ENCODE measurements around the gene KCNC1. TPM values are rescaled to one million over a fixed set of nuclear protein-coding genes. Genes with fewer than 3 reads are reported as not detected.

KCNC1 gene
- total RNA-seq, 1 experiment from 2014 or later: 0.20 TPM

DNA sequence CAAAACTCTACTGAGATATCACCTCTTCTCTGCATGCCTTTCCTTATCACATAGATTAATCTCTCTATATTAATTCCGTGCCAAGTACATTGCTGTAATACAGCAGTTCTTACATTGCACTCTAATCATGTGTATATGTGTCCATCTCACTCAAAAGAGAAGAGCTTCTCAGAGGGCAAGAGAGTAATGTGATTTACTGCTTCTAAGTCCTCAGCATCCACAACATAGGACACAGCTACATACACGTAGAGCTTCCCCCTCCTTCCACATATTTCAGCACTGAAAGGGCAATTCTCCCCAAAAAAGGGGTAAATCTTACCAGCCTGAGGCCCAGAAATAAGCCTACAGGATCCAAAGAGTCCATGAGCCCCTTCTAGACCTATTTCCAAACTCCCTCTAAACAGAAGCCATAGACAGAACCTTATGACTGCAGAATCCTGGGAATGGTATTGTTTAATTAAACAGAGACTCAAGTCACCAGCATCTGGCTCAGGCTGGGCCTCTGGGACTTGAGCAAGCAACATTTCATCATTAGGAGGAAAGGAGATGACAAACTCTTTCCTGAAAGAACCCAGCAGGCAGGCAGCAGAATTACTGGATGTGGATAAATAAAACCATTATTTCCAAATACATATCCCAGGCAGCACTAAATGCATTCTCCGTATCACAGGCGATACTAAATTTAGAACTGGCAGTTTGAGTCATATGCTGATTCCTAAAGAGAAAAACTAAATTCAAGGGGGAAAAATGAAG, 87.2 kb downstream of the KCNC1 start:
- H3K9me3 Mint-ChIP-seq: no peaks in the 10 kb centered on the region
- H3K27ac Mint-ChIP-seq: no peak overlapping the region
- ChIA-PET POLR2A (no interaction called here), CTCF (interaction anchor here (2.0 kb wide), 1 partner anchor 55 kb away, joined by 6 read pairs; no protein-coding TSS in a partner anchor)
- DNase-seq (ENCODE audit: low spot score) (no peak), ATAC-seq (no peak)
- H3K27me3 Mint-ChIP-seq (ENCODE audit: low read depth): no peaks in the 10 kb centered on the region
- TF ChIP-seq CBFB (CRISPR knock-in tag; IDR thresholded peaks at IDR 0.05; ENCODE audit: low read depth) (no peak), CREB1 (CRISPR knock-in tag; IDR thresholded peaks at IDR 0.05) (no peak), TP53 (CRISPR knock-in tag; IDR thresholded peaks at IDR 0.05) (no peak), ZNF121 (CRISPR knock-in tag; IDR thresholded peaks at IDR 0.05) (no peak)
- TF ChIP-seq, protein P1, sequence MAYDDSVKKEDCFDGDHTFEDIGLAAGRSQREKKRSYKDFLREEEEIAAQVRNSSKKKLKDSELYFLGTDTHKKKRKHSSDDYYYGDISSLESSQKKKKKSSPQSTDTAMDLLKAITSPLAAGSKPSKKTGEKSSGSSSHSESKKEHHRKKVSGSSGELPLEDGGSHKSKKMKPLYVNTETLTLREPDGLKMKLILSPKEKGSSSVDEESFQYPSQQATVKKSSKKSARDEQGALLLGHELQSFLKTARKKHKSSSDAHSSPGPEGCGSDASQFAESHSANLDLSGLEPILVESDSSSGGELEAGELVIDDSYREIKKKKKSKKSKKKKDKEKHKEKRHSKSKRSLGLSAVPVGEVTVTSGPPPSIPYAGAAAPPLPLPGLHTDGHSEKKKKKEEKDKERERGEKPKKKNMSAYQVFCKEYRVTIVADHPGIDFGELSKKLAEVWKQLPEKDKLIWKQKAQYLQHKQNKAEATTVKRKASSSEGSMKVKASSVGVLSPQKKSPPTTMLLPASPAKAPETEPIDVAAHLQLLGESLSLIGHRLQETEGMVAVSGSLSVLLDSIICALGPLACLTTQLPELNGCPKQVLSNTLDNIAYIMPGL (CRISPR knock-in tag; IDR thresholded peaks at IDR 0.05): no peak
- TF ChIP-seq, protein P2, sequence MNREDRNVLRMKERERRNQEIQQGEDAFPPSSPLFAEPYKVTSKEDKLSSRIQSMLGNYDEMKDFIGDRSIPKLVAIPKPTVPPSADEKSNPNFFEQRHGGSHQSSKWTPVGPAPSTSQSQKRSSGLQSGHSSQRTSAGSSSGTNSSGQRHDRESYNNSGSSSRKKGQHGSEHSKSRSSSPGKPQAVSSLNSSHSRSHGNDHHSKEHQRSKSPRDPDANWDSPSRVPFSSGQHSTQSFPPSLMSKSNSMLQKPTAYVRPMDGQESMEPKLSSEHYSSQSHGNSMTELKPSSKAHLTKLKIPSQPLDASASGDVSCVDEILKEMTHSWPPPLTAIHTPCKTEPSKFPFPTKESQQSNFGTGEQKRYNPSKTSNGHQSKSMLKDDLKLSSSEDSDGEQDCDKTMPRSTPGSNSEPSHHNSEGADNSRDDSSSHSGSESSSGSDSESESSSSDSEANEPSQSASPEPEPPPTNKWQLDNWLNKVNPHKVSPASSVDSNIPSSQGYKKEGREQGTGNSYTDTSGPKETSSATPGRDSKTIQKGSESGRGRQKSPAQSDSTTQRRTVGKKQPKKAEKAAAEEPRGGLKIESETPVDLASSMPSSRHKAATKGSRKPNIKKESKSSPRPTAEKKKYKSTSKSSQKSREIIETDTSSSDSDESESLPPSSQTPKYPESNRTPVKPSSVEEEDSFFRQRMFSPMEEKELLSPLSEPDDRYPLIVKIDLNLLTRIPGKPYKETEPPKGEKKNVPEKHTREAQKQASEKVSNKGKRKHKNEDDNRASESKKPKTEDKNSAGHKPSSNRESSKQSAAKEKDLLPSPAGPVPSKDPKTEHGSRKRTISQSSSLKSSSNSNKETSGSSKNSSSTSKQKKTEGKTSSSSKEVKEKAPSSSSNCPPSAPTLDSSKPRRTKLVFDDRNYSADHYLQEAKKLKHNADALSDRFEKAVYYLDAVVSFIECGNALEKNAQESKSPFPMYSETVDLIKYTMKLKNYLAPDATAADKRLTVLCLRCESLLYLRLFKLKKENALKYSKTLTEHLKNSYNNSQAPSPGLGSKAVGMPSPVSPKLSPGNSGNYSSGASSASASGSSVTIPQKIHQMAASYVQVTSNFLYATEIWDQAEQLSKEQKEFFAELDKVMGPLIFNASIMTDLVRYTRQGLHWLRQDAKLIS (CRISPR knock-in tag; IDR thresholded peaks at IDR 0.05; ENCODE audit: borderline replicate concordance): no peak
- TF ChIP-seq, protein P3, sequence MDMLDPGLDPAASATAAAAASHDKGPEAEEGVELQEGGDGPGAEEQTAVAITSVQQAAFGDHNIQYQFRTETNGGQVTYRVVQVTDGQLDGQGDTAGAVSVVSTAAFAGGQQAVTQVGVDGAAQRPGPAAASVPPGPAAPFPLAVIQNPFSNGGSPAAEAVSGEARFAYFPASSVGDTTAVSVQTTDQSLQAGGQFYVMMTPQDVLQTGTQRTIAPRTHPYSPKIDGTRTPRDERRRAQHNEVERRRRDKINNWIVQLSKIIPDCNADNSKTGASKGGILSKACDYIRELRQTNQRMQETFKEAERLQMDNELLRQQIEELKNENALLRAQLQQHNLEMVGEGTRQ (CRISPR knock-in tag; IDR thresholded peaks at IDR 0.05): no peak
- TF ChIP-seq, protein P4, sequence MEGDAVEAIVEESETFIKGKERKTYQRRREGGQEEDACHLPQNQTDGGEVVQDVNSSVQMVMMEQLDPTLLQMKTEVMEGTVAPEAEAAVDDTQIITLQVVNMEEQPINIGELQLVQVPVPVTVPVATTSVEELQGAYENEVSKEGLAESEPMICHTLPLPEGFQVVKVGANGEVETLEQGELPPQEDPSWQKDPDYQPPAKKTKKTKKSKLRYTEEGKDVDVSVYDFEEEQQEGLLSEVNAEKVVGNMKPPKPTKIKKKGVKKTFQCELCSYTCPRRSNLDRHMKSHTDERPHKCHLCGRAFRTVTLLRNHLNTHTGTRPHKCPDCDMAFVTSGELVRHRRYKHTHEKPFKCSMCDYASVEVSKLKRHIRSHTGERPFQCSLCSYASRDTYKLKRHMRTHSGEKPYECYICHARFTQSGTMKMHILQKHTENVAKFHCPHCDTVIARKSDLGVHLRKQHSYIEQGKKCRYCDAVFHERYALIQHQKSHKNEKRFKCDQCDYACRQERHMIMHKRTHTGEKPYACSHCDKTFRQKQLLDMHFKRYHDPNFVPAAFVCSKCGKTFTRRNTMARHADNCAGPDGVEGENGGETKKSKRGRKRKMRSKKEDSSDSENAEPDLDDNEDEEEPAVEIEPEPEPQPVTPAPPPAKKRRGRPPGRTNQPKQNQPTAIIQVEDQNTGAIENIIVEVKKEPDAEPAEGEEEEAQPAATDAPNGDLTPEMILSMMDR (IDR thresholded peaks at IDR 0.05): no peak
- TF ChIP-seq, protein P5, sequence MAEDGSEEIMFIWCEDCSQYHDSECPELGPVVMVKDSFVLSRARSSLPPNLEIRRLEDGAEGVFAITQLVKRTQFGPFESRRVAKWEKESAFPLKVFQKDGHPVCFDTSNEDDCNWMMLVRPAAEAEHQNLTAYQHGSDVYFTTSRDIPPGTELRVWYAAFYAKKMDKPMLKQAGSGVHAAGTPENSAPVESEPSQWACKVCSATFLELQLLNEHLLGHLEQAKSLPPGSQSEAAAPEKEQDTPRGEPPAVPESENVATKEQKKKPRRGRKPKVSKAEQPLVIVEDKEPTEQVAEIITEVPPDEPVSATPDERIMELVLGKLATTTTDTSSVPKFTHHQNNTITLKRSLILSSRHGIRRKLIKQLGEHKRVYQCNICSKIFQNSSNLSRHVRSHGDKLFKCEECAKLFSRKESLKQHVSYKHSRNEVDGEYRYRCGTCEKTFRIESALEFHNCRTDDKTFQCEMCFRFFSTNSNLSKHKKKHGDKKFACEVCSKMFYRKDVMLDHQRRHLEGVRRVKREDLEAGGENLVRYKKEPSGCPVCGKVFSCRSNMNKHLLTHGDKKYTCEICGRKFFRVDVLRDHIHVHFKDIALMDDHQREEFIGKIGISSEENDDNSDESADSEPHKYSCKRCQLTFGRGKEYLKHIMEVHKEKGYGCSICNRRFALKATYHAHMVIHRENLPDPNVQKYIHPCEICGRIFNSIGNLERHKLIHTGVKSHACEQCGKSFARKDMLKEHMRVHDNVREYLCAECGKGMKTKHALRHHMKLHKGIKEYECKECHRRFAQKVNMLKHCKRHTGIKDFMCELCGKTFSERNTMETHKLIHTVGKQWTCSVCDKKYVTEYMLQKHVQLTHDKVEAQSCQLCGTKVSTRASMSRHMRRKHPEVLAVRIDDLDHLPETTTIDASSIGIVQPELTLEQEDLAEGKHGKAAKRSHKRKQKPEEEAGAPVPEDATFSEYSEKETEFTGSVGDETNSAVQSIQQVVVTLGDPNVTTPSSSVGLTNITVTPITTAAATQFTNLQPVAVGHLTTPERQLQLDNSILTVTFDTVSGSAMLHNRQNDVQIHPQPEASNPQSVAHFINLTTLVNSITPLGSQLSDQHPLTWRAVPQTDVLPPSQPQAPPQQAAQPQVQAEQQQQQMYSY (CRISPR knock-in tag; IDR thresholded peaks at IDR 0.05): no peak
- TF ChIP-seq, protein P6, sequence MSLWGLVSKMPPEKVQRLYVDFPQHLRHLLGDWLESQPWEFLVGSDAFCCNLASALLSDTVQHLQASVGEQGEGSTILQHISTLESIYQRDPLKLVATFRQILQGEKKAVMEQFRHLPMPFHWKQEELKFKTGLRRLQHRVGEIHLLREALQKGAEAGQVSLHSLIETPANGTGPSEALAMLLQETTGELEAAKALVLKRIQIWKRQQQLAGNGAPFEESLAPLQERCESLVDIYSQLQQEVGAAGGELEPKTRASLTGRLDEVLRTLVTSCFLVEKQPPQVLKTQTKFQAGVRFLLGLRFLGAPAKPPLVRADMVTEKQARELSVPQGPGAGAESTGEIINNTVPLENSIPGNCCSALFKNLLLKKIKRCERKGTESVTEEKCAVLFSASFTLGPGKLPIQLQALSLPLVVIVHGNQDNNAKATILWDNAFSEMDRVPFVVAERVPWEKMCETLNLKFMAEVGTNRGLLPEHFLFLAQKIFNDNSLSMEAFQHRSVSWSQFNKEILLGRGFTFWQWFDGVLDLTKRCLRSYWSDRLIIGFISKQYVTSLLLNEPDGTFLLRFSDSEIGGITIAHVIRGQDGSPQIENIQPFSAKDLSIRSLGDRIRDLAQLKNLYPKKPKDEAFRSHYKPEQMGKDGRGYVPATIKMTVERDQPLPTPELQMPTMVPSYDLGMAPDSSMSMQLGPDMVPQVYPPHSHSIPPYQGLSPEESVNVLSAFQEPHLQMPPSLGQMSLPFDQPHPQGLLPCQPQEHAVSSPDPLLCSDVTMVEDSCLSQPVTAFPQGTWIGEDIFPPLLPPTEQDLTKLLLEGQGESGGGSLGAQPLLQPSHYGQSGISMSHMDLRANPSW (CRISPR knock-in tag; conservative IDR thresholded peaks at IDR 0.05; ENCODE audit: low read depth): no peak
- no peak overlapping the region for H3K4me3 Mint-ChIP-seq
- peaks cover 10% of the 10 kb centered on the region for H3K4me1 Mint-ChIP-seq
- H3K36me3 Mint-ChIP-seq: no peaks in the 10 kb centered on the region
